HepG2 (cell line): ENCODE measurements around the gene CEP104. TPM values are rescaled to one million over a fixed set of nuclear protein-coding genes. Genes with fewer than 3 reads are reported as not detected.

Source experiments
- AHDC1 ChIP-seq: sonication (generic); formaldehyde crosslinking; IDR thresholded peaks from 2 replicates; pipeline ENCODE4 v1.5.1; 2020; ENCODE audit warnings: mild to moderate bottlenecking, missing genetic modification reagents, borderline replicate concordance
- ARID5B ChIP-seq: IDR thresholded peaks from 2 replicates; pipeline ENCODE4 v1.4.0; 2020; ENCODE audit warnings: mild to moderate bottlenecking, missing genetic modification reagents
- BRCA1 ChIP-seq: sonication (generic); formaldehyde crosslinking; IDR thresholded peaks from 2 replicates; pipeline ENCODE4 v1.4.0; 2020; ENCODE audit warnings: missing genetic modification reagents
- KDM6A ChIP-seq: IDR thresholded peaks from 2 replicates; pipeline ENCODE4 v1.6.1; 2016; ENCODE audit warnings: low read depth
- NFIC ChIP-seq: IDR thresholded peaks from 2 replicates; pipeline ENCODE4 v1.6.1; 2012; ENCODE audit warnings: mild to moderate bottlenecking, low read length, inconsistent platforms
- SAP130 ChIP-seq: IDR thresholded peaks from 2 replicates; pipeline ENCODE4 v1.6.1; 2016; ENCODE audit warnings: low read depth
- SYNCRIP ChIP-seq: fragments of 200-400 bp; formaldehyde crosslinking; IDR thresholded peaks from 2 replicates; pipeline ENCODE4 v1.6.1; 2018; ENCODE audit warnings: mild to moderate bottlenecking, low read depth, low read length; ENCODE audit not compliant: insufficient read depth
- TOE1 ChIP-seq: sonication (generic); formaldehyde crosslinking; IDR thresholded peaks from 2 replicates; pipeline ENCODE4 v1.4.0; 2020; ENCODE audit warnings: mild to moderate bottlenecking, missing genetic modification reagents
- ZBTB2 ChIP-seq: sonication (generic); formaldehyde crosslinking; IDR thresholded peaks from 2 replicates; pipeline ENCODE4 v1.8.0; 2022; ENCODE audit warnings: low read depth, missing genetic modification reagents
- ZNF232 ChIP-seq: sonication (generic); formaldehyde crosslinking; IDR thresholded peaks from 2 replicates; pipeline ENCODE4 v1.4.0; 2020; ENCODE audit warnings: missing genetic modification reagents, borderline replicate concordance
- ZNF530 ChIP-seq: sonication (generic); formaldehyde crosslinking; IDR thresholded peaks from 2 replicates; pipeline ENCODE4 v1.5.0; 2020; ENCODE audit warnings: low read depth, mild to moderate bottlenecking, missing genetic modification reagents
- ZNF691 ChIP-seq: sonication (generic); formaldehyde crosslinking; IDR thresholded peaks from 2 replicates; pipeline ENCODE4 v1.4.0; 2020; ENCODE audit warnings: missing genetic modification reagents, low read depth, mild to moderate bottlenecking, borderline replicate concordance
- ZNF775 ChIP-seq: sonication (generic); formaldehyde crosslinking; IDR thresholded peaks from 2 replicates; pipeline ENCODE4 v1.4.0; 2020; ENCODE audit warnings: missing genetic modification reagents, mild to moderate bottlenecking, moderate library complexity, borderline replicate concordance
- polyA plus RNA-seq, 8 experiments: library from polyadenylated mRNA; depleted of rRNA in 3 of 8; stranded (reverse) in 7 of 8; unstranded in 1 of 8; fragments of >200 nt; fragmentation: Illumina TruSeq in 4 of 8; extraction: Trizol in 4 of 8; gene quantifications; 2 replicates each; pipeline versions ENCODE4 v1.2.1 to v1.2.3, GENCODE V29; 2011 to 2016; ENCODE audit warnings: low read depth in 4 of 8, missing spikeins in 1 of 8, mixed read lengths in 1 of 8; ENCODE audit not compliant: insufficient read depth in 1 of 8
- total RNA-seq, 5 experiments: library from RNA; depleted of rRNA; stranded (reverse); fragments of >200 nt; fragmentation: Illumina TruSeq; extraction: Trizol; gene quantifications; 2 replicates each; pipeline ENCODE4 v1.2.3, GENCODE V29; 2016; ENCODE audit warnings: low read depth in 1 of 5

Gene CEP104
- total and polyA plus RNA-seq, 2 of the 13 experiments (the other 11 are each of a cell fraction or from before 2014, with no cell fraction given), result 20.4 to 30.1 TPM

GRCh38 chr1:3900150-3900968 lies 43.3 kb upstream of the CEP104 start, which contains the start of gene C1orf174 (continued):
- no peak; the same call in 1 of the 2 replicates for TF ChIP-seq ARID5B
- TF ChIP-seq KDM6A, result no peak
- no peak for TF ChIP-seq NFIC
- TF ChIP-seq ZNF530, result no peak
- TF ChIP-seq SAP130 (CRISPR knock-in tag), result peak; percentile 78
- no peak for TF ChIP-seq ZNF232 (CRISPR knock-in tag)
- TF ChIP-seq AHDC1 (CRISPR knock-in tag), result no peak
- TF ChIP-seq SYNCRIP, result no peak
- 0 out of 2 replicates have a peak, but pooled peaks have one; percentile 55 for TF ChIP-seq BRCA1 (CRISPR knock-in tag)
- peak; percentile 82 for TF ChIP-seq ZBTB2
- no peak for TF ChIP-seq ZNF775 (CRISPR knock-in tag)
- no peak; the same call in 1 of the 2 replicates for TF ChIP-seq ZNF691 (CRISPR knock-in tag)
- no peak for TF ChIP-seq TOE1
